ENCODE measurements around the gene PRKAG2.
A peak's percentile ranks its signal among the peaks of the same experiment; 100 is the strongest.

The PRKAG2 gene

DNA sequence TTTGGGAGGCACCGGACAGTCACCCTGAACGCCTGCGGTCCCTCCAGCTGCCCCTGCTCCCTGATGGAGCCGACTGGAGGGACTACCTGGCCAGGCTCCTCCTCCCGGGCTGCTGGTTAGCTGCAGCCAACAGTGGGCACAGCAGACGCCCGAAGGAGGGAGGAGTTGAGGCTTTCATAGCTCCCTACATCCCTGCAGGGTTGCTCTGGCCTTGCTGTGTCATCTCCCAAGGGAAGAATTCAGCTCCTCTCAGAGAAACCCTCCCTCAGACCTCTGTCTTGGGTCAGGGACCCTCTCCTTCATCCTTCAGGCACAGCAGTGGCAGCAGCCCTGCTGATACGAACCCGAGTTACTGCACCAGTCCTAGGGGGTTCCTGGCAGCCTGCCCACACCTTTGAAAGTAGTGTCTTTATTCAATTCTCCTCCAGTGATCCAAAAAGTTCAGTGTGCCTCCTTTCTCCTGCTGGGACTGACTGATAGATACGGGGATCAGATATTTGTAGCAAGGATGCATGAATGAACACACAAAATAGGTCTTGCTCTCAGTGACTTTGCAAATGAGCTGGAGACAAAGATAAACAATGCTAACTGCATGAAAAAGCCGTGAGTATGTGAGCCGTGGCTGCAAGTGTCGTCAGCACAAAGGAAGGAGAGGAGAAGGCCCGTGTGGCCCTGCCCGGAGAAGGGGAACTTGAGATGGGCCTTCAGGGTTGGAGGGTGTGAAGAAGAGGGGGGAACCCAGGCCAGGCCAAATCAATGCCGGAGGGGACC, 136.6 kb downstream of the PRKAG2 start:
- DNase-seq: no peak

DNA sequence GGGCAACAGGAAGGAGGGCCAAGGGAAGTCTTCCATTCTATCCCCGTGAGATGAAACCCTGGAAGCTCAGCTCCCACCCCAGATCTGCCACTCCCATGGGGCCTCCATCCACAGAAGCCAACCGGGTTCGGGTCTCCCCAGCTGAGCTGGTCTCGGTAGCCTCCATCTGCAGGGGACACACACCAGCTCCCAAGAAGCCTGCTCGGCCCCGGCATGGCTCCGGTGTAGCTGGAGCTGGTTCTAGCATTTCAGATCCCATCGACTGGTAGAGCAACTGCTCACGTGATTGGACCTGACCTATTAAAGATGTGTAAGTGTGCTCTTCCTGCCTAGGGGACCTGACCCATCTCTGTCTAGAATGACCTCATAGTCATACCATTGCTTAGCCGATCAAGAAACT, 138.0 kb downstream of the PRKAG2 start:
- DNase-seq: no peak

DNA sequence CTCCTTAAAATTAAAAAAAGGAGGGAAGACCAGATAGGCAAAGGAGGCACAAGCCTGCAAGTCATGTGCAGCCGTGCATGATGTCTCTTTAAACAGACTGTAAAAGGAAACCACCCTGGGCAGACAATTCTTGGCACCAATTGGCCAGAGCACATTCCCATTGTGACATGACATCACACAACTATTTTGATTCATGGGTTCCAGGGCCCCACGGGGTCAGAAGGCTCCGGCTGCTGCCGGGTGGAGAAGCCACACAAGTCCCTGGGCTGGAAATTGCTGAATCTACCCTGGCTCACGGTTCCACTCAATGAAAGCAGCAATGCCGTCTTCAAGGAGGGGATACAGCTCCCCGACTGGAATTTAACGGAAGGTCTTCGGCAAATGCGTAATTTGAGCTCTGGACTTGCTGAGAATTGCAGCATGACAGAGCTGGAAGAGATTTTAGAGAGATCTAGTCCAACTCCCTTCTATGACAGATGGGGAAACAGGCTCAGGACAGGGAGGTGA, 140.5 kb downstream of the PRKAG2 start:
- DNase-seq: no peak

DNA sequence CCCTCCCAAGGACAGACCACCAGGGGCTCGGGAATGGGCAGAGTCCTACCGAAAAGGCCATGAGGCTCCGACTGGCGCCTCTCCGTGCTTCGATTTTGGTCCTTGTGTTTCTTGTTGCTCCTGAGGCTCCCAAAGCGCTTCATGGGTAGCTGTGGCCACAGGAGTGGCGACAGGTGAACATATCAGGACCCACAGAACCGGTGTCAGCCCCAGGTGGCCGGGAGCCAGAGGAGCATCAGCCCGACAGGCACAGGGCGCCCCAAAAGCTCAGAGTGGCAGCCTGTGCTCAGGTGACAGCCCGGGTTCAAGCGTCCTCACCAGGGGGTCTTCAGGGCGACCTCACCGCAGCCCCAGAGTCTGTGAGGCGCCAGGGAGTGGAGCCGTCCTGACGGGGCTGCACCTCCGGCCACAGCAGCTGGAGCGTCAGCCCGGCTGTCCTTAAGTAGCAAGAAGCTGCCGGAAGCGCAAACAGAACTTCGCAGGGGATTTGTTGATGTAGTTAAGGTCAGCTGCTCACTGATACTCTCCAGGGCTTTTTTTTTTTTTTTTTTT, 141.0 kb downstream of the PRKAG2 start:
- no peak for DNase-seq

DNA sequence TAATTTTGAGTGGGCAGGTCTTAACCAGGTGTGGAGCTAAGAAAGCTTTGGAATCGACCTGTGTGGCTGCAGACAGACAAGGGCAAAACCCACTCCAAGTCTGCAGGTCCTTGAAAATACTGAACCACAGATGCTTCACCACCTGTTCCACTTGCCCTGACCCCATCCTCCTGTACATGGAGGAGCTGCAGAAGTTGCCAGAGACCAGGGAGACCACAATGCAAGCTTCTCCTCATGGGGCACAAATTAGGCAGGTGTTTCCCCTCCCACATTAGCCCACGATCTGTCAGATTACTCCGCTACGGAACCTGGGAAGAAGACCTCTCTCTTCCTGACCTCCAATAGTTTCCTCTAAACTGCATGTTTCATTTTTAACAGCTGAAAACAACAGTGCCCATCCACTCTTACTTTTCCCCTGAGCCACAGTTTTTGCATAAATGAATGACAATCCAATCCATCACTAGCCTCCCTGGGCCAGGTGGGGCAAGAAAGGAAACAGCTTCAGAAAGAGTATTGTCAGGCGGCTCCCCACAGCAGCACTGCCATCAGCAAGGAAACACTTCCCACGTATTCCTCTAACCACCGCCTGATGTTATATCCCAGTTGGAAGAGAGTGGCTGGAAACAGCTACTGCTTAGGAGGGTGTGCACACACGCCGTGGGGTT, 141.6 kb downstream of the PRKAG2 start:
- no peak for DNase-seq

DNA sequence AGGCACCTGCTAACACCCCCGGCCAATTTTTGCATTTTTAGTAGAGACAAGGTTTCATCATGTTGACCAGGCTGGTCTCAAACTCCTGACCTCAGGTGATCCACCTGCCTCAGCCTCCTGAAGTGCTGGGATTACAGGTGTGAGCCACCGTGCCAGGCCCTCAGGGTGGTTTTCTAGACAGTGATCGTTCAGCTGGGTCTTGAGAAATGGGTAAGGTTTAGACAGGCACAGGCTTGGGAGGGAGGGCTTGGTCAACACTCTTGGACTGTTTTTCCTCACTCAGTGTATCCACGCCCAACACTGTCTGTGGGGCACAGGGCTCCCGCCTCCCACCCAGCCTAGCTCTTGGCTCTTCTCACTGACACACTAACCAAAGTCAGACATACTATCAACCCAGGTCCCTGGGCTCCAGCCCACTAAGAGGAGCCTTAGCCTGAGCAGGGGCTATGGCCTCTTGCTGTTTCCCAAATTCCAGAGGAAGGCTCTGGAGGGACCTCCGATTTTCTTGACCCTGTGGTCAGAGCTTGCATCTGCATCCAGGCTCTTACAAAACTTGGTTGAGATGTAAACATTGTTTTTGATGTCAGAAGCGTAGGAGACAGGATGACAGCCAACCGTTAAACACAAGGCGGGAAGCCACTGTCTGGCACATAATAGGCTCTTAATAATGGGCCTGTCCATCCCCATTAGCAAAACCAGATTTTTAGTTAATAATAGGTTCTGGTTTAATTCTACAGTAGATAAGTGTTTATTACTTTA, 143.9 kb downstream of the PRKAG2 start:
- no peak for DNase-seq

DNA sequence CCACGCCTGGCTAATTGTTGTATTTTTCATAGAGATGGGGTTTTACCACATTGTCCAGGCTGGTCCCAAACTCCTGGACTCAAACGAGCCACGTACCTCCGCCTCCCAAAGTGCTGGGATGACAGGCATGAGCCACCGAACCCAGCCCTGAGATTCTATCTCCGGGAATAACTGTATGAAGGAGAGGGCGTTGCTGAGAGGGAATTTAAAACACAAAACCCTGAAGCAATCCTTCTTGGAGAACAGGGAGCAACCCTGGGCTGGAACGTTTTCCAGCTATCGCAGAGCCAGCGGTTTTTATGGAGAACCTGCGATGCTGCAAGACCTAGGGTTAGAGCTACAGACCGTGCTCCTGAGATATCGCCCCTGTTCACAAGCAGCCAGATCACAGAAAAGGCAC, 144.6 kb downstream of the PRKAG2 start:
- no peak for DNase-seq

DNA sequence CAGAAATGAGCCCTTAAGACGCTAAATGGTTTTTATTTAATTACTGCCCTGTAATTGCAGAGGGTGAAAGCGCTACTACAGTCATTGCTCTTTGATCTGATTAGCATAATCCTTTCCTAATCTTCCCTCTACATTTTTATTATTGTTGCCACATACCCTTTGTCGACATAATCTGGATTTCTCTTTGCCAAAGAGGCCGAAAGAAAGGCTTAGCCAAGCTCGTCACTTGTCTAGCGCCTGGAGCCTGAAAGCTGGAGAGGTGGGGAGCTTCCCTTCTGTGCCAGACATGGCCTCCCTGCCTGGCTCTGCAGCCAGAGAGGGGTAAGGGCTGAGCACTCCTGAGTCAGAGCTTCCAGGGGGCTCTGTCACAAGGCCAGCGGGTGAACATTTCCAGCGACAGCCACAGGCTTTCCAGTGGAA, 145.9 kb downstream of the PRKAG2 start:
- DNase-seq: no peak

DNA sequence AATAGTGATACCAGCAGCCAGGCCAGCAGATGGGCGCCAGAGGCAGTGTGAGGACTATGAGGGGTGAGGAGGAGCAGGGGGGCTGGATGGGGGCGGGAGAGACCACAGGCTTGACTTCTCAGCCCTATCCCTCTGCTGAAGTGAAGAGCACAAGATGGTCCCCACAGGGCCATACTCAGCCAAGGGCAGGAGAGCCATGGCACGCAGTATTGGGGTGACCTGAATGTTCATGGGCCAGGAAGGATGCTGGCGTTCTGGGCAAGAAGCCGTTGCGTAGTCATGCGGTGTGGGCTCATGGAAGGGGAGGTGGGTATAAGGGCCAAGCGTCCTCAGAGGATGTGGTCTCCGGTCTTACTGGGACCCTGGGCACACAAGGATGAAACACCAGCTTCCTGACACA, 146.3 kb downstream of the PRKAG2 start:
- DNase-seq: no peak

DNA sequence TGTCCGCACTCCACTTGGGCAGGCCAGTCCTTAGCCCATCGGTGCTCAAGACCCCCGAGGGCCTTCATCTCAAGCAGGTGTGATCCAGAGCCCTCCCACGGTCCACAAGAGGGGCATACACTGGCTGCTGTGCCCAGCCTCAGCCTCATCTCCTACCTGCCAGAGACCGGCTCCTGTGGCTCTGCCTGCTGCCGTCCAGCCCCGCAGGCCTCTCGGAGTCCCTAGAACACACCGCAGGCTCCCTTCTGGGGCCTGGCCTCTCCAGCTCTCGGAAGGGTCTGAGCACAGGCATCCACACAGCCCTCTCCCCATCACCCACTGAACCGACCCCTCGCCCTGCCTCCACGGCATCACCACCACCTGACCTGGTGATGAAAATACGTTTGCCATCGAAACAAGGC, 147.4 kb downstream of the PRKAG2 start:
- DNase-seq: no peak

DNA sequence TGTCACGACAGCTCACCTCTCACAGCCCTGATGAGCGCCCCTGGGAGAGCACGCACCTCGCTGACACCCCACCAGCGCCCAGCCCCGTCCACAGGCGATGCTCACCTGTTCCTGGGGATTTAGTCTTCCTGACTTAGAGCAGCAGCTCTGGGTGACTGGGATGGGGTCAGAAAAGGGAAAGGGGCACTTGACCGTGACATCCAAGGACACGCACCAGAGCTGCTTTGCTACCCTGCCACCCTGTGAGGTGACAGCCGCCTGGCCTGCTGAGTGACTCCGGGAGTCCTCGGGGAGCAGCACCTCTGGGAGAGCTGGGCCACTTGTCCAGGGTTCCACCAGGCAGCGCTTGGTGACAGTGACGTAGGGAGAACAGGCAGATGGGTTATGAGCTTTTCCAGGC, 148.2 kb downstream of the PRKAG2 start:
- no peak for DNase-seq

DNA sequence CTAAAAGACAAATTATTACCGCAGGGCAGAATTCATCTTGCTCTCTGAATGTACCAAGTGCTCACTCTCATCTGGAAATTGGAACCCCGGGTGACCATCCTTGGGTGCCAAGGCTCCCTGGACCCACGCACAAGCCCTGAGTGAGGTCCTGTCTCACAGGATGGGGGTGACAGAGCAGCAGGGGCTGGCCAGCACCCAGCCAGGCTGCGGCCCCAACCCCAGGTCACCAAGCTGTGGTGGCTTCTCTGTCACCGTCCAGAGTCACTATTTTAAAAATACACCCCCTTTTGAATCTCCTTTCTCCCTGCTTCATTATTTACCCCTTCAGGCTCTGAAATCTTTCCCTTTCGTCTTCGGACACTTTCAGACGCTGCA, 148.6 kb downstream of the PRKAG2 start:
- DNase-seq: no peak

DNA sequence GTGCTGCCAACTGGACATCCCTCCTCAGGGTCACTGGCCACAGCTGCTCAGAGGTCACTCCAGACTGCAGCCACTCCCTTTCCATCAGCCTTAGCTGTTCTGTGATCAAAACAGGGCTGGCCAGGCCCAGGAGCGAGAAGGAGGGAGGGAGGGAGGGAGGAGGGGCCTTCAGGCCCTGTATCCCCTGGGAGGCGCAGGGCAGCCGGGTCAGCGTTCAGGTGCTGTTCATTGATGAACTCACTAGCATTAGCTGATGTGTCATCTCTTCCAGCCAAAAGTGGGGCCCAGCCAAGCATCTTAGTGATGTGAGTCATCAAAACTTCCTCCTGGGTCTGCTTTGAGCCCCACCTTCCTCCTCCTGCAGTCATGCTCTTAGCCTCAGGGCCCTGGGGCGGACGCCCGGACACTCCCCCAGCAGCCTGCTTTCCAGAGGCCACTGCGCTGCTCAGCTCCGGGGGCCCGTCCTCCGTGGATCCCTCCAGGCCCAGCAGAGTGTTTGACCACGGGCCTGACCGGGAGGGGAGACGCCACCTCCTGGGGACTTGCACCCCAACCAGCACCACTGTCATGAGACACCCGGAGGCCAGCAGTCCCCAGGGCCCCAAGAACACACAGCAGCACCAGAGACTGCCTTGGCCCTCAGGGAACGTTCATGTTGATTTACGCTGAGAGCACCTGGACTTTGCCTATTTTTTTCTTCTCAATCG, 149.2 kb downstream of the PRKAG2 start:
- DNase-seq: peak; percentile 83

DNA sequence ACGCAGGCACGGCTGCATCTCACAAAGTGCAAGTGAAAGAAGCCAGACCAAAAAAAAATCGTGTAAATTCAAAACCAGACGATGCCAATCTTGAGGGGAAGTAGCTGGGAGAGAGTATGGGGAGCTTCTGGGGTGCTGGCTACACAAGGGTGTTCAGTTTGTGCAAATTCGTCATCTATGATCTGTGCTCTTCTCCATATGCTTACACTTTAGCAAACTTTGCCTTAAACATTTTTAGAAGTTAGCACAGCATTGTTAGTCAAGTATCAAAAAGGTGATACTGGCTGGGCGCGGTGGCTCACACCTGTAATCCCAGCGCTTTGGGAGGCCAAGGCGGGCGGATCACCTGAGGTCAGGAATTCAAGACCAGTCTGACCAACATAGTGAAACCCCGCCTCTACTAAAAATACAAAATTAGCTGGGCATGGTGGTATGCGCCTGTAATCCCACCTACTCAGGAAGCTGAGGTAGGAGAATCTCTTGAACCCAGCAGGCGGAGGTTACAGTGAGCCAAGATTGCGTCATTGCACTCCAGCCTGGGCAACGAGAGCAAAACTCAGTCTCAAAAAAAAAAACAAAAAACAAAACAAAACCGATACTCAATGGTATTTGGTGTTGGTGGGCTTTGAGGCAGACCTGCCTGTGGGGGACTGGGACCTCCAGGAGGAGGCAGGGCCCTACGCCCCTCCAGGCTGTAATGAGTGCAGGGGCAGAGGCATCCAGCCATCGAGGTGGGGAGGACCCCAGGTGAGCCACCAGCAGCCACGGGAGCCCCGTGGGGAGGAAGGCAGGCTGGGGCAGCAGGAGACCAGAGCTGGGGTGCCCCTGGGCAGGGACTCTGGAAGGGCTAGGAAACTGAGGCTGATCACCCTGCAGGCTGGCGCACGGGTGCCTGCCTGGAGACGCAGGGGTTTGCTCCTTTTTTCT, 150.0 kb downstream of the PRKAG2 start:
- DNase-seq: no peak

DNA sequence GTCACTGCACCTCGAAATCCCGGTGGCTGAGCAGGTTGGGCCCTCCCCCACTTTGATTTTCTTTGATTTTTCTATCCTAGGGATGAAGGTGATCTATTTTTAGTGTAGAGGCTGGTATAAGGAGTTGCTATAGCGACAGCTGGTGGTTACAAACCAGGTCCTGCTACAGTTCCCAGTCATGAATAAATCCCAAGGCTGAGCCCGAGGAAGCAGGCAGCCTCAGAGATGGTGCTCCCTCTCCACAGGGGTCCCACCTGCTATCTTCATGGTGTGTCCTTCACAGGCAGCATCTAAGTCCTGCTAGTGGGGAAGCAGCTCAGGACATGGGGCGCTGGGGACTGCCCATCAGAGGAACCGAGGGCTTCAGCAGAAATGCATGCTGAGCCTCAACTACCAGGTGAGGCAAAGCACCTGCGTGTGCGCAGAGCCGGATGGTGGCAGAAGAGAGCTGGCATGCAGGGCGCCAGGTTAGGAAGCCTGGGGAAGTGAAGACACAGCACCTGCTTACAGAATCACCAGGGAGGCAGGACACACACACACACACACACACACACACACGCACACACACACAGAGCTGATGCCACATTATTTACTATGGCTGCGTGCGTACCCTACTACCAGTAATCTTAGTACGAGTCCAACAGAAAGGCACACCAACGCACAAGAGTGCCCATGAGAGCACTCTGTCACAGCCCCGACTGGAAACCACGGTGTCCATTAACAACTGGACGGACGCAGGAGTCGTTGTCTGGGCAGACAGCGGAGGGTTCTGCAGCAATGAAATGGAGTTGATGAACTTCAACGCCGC, 150.9 kb downstream of the PRKAG2 start:
- DNase-seq: no peak

DNA sequence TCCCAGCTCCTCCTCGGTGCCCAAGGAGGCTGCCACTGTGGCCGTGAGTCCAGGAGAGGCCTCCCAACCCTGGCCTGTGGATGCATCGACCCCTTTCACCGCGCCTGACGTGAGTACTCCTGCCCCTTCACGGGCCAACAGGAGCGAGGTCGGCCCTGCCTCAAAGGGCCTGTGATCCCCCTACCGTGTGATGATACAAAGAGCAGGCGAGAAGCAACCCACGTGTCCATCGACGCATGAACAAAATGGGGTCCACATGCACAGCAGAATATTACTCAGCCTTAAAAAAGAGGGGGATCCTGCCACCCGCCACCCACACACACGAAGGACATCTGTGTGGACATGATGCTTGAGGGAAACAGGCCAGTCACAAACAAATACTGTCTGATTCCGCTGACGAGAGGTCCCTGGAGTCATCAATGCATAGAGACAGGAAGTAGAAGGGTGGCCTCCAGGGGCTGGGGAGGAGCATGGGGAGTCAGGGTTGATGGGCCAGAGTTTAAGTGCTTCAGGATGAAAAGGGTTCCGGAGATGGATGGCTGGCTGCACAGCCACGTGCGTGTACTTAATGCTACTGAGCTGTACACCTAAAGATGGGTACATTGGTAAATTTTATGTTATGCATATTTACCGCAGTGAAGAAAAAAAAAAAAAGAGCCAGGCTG, 151.9 kb downstream of the PRKAG2 start:
- no peak for DNase-seq

DNA sequence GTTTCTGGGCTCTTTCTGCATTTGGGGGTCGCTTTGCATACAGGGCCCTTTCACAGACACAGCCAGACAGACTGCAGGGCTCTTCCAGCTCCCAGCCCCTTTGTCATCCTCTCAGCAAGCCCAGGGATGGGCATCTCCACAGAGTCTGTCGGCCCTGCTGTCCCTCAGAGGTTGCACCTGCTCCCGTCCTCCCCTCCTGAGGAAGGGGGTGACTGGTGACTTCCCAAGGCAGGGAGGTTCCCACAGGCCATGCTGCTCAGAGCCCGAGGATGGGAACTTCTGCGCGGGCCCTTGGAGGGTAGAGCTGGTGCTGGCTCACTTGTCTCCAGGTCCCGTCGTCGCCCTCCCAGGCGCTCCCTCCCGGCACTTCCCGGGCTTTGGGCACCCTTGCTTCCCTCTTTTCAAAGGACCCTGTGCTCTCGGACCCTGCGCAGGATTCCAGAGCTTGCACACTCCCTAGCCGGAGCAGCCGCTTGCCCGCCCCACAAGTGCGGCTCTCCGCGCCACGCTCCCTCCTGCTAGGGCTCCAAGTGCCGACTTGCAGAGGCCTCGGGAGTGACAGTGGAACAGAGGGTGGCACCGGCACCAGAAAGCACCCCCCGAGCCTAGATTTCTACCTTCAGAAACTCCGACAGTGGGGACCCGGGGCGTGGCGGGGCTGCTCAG, 152.5 kb downstream of the PRKAG2 start:
- DNase-seq: no peak

DNA sequence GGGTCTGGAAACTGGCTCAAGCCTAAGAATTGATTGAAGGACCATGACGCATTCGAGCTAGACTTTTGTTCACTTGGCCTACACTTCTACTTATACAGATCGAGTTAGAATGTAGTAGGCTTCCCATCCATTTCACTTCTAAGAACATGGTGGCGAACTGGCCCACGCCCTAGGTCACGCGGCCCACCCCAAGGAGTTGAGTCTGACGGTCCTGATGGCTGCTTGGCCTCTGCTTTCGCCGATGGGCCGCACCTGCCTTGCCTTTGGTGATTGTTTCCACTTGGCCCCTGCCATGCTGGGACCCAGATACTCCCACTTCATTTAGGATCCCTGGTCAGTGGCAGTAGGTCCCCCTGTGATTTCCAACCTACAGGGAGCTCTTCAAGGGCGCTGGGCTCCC, 153.6 kb downstream of the PRKAG2 start:
- DNase-seq: no peak

DNA sequence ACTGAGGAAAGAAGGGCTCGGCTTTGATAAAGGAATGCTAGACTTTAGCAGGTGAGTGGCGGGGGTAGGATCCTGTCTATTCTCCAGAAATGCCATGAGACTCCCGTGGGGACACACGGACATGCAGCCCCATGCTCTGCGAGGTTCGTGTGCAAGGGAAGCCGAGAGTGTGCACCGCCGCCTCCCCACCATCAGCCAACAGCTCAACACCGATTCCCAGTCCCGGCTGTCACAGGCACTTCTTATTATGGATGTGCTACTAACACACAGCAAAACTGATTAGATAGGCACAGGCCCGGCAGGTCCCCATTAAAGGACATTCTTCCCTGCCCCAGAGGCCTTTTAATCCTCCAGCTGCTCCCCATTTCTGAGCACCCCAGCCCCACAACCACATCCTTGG, 154.4 kb downstream of the PRKAG2 start:
- DNase-seq: no peak

DNA sequence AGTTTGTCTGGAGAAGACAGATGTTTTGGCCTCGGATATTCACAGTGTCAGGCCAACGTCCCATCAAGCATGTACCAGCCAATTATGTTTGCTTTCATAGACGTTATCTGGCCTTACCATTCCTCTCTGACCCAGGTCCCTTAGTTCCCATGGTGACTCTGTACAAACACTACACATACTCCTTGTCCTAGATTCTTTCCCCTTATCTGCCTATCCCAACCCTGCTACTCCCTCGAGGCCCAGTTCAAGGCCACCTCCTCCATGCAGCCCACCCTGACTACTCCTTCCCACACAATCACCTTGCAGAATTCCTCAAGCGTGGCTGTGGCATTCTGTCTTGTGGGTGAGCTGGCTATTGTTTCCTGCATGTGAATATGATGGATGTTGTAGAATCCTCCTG, 155.2 kb downstream of the PRKAG2 start:
- no peak for DNase-seq

Data from activated CD4-positive, alpha-beta T cell treated with anti-CD3 and anti-CD28 coated beads, Interleukin-2, Interleukin-6, amounts not matched to agents 100 ng/mL and 50 ng/mL, durations not matched to agents 16 hours and 8 hours (primary cell).